Activated CD8-positive, alpha-beta memory T cell treated with anti-CD3 and anti-CD28 coated beads, Interleukin-2, amount 10 ng/mL, durations not matched to agents 7 days and 5 days (primary cell): ENCODE results near the gene MT1X. TPM values are rescaled to one million over a fixed set of nuclear protein-coding genes. Genes with fewer than 3 reads are reported as not detected.

Source experiments
- ATAC-seq: fragments of 150-1000 bp; cut with Tn5 transposase; one replicate; pipeline ENCODE4 v1.10.0; 2021; ENCODE audit warnings: moderate library complexity
- CTCF ChIA-PET: fragments of 350-600 bp; sonication (Branson Sonifier 250); formaldehyde crosslinking; loops from one replicate; lab custom pipeline; 2021; ENCODE audit warnings: antibody characterized with exemption; lab: Charles Lee
- DNase-seq: peaks from one replicate; pipeline ENCODE4 v3.0.0-alpha.2; 2020
- H3K27ac Mint-ChIP-seq: one replicate; pipeline ENCODE4 v1.8.0; 2021; ENCODE audit warnings: mild to moderate bottlenecking, mixed read lengths
- H3K27me3 Mint-ChIP-seq: one replicate; pipeline ENCODE4 v1.8.0; 2021; ENCODE audit warnings: mixed read lengths
- H3K36me3 Mint-ChIP-seq: one replicate; pipeline ENCODE4 v1.8.0; 2021; ENCODE audit warnings: mild to moderate bottlenecking, mixed read lengths
- H3K4me1 Mint-ChIP-seq: one replicate; pipeline ENCODE4 v1.8.0; 2021; ENCODE audit warnings: mixed read lengths
- H3K4me3 Mint-ChIP-seq: one replicate; pipeline ENCODE4 v1.8.0; 2021; ENCODE audit warnings: mild to moderate bottlenecking, moderate library complexity, mixed read lengths
- H3K9me3 Mint-ChIP-seq: one replicate; pipeline ENCODE4 v1.8.0; 2022; ENCODE audit warnings: low read depth, mixed read lengths
- total RNA-seq, 2 experiments: library from RNA; stranded (reverse); gene quantifications; one replicate each; pipeline ENCODE4 v1.2.3, GENCODE V29; 2021

The MT1X gene
- 10 to 100 TPM; 34.2 to 39.5 TPM for total RNA-seq

DNA sequence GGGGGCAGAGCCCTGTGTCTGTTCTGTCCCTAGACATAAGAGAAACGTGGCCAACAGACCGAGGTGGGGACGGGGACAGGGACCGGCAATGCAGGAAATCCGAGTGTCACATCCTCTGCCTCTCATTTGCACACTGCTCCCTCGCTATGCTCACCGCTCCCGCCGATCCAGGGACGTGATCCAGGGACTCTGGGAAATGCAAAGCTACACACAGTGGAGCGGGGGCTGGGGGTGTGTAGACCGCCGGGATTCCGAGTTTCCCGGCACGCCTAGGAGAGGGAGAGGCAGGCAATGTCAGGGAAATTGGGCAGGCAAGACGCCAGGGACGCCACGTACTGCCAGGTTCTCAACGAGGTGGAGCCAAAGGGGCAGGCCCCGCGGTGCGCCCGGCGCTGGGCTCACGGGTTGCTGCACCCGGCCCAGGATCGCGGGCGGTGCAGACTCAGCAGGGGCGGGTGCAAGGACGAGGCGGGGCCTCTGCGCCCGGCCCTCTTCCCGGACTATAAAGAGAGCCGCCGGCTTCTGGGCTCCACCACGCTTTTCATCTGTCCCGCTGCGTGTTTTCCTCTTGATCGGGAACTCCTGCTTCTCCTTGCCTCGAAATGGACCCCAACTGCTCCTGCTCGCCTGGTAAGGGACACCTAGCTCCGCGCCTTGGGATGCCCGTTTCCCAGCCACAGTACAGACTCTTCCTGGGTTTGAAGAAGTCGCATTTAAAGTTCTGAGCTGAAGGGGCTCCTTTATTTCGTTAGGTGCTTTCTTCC, at the start of gene MT1X:
Gene MT1X (plus strand): TSS at position 532 of the 764 bp plus-strand sequence. CDS start 71 bp downstream, at position 603.
- CTCF ChIA-PET: interaction anchor here (1.5 to 3.9 kb wide), 6 partner anchors 9 to 106 kb away, joined by 4 to 30 read pairs (median 5); partner anchors contain the start of gene MT1E
- peaks cover 25% of the 10 kb centered on the region for H3K4me1 Mint-ChIP-seq
- peak within 1 kb of the TSS; percentile 92 for H3K27ac Mint-ChIP-seq
- no peaks in the 10 kb centered on the region for H3K9me3 Mint-ChIP-seq
- DNase-seq (peak; percentile 94), ATAC-seq (peak; percentile 98)
- H3K27me3 Mint-ChIP-seq: no peaks in the 10 kb centered on the region
- H3K36me3 Mint-ChIP-seq: peaks cover 1% of the 10 kb centered on the region
- H3K4me3 Mint-ChIP-seq: peak within 1 kb of the TSS; percentile 89

DNA sequence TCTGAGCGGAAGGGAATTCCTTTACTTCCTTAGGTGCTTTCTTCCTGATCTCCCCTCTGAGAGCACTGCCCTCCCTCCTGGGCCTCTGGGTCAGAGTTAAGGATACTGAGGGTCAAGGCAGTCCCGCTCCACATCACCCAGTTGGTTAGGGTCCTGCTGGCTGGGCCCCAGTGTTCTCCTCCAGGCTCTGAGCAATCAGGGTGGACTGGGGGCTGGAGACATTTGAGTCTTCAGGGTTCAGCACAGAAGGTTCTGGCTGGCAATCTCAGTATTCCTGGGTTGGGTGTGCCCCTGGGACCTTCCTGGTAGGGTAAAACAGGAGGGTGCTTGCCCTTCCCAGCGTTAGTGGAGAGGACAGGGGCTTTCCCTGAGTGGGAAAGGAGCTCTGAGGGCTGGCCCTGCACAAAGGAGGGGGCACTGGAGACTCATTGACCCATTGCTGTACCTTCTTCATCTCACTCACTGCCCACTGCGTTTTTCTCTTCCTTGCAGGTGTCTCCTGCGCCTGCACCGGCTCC, 49.4 kb upstream of the MT1X start:
- H3K36me3 Mint-ChIP-seq: no peaks in the 10 kb centered on the region
- H3K9me3 Mint-ChIP-seq: no peaks in the 10 kb centered on the region
- ATAC-seq (no peak), DNase-seq (no peak)
- H3K27me3 Mint-ChIP-seq: peaks cover 79% of the 10 kb centered on the region
- CTCF ChIA-PET: interaction anchor here (1.6 to 1.9 kb wide), 2 partner anchors 9 to 11 kb away, joined by 3 to 7 read pairs; no protein-coding TSS in a partner anchor
- peak overlapping the region; percentile 12 for H3K4me3 Mint-ChIP-seq
- H3K4me1 Mint-ChIP-seq: peaks cover 38% of the 10 kb centered on the region
- H3K27ac Mint-ChIP-seq: no peak overlapping the region

DNA sequence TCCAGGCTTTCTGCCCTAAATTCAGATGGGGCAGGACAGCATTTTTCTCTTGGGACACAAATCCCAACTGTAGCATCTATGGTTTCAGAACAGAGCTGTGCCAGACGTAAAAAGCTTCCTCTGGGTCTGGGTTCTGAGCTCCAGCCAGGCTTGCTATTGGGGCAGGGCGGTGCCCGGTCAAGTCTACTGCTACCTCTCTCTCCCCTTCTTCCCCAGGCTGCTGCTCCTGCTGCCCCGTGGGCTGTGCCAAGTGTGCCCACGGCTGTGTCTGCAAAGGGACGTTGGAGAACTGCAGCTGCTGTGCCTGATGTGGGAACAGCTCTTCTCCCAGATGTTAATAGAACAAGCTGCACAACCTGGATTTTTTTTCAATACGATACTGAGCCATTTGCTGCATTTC, 48.7 kb upstream of the MT1X start:
- H3K9me3 Mint-ChIP-seq: no peaks in the 10 kb centered on the region
- H3K36me3 Mint-ChIP-seq: no peaks in the 10 kb centered on the region
- no peak for ATAC-seq
- CTCF ChIA-PET: interaction anchor here (1.9 kb wide), 1 partner anchor 10 kb away, joined by 7 read pairs; no protein-coding TSS in a partner anchor
- H3K4me3 Mint-ChIP-seq: no peak overlapping the region
- H3K27me3 Mint-ChIP-seq: peaks cover 85% of the 10 kb centered on the region
- H3K27ac Mint-ChIP-seq: no peak overlapping the region
- peaks cover 42% of the 10 kb centered on the region for H3K4me1 Mint-ChIP-seq
- DNase-seq: no peak

DNA sequence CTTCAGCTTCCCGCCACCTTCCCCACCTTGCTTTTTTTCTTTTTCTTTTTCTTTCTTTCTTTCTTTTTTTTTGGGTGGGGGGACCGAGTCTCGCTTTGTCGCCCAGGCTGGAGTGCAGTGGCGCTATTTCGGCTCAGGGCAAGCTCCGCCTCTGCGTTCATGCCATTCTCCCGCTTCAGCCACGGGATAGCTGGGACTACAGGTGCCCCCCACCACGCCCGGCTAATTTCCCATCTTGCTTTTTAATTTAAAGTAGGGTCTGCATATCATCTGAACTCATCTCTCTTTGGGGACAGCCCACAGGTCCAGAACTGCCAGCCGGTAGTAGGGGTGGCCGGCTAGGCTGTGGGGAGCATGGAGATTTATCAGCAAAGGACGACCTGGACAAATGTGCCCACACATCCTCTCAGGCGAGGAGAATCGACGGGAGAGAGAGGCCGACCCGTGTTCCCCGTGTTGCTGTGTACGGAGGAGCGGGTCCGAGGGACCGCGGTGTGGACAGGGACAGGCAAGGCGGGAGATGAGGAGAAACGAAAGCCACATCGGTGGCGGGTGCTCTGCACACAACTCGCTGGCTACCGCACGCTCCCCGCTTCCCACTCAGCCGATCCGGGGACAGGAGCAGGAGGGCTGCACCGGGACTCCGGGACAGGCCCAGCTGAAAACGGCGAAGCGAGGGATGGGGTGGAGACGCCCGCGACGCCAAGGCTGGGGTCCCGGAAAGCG, 47.4 kb upstream of the MT1X start:
- no peaks in the 10 kb centered on the region for H3K36me3 Mint-ChIP-seq
- ATAC-seq: peak; percentile 18
- H3K9me3 Mint-ChIP-seq: no peaks in the 10 kb centered on the region
- no peak for DNase-seq
- peak overlapping the region; percentile 45 for H3K4me3 Mint-ChIP-seq
- no peak overlapping the region for H3K27ac Mint-ChIP-seq
- CTCF ChIA-PET: interaction anchor here (1.2 to 1.9 kb wide), 2 partner anchors 9 to 67 kb away, joined by 6 to 7 read pairs; no protein-coding TSS in a partner anchor
- peaks cover 96% of the 10 kb centered on the region for H3K27me3 Mint-ChIP-seq
- H3K4me1 Mint-ChIP-seq: peaks cover 43% of the 10 kb centered on the region

DNA sequence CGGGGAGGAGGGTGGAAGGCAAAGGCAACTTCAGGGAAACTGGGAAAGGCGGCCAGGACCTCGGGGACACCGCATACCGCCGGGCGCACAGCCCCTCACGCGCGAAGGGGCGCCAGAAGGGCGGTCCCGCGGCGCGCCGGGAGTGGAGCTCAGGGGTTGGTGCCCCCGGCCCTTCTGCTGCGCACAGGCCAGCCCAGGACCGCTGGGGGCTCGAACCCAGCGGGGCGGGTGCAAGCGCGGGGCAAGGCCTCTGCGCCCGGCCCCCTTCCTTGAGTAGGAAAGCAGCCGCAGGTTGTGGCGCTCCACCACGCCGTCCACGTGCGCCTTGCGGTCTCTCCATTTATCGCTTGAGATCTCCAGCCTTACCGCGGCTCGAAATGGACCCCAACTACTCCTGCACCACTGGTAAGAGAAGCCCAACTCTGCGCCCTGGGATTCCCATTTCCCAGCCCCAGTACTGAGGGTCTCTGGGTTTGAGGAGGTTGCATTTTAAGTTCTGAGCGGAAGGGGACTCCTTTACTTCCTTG, 46.8 kb upstream of the MT1X start:
- peak; percentile 20 for ATAC-seq
- H3K4me3 Mint-ChIP-seq: peak overlapping the region; percentile 45
- H3K27ac Mint-ChIP-seq: peak overlapping the region; percentile 28
- H3K27me3 Mint-ChIP-seq: peaks cover 97% of the 10 kb centered on the region
- no peaks in the 10 kb centered on the region for H3K36me3 Mint-ChIP-seq
- peaks cover 37% of the 10 kb centered on the region for H3K4me1 Mint-ChIP-seq
- DNase-seq: no peak
- CTCF ChIA-PET: no interaction called here
- H3K9me3 Mint-ChIP-seq: no peaks in the 10 kb centered on the region

DNA sequence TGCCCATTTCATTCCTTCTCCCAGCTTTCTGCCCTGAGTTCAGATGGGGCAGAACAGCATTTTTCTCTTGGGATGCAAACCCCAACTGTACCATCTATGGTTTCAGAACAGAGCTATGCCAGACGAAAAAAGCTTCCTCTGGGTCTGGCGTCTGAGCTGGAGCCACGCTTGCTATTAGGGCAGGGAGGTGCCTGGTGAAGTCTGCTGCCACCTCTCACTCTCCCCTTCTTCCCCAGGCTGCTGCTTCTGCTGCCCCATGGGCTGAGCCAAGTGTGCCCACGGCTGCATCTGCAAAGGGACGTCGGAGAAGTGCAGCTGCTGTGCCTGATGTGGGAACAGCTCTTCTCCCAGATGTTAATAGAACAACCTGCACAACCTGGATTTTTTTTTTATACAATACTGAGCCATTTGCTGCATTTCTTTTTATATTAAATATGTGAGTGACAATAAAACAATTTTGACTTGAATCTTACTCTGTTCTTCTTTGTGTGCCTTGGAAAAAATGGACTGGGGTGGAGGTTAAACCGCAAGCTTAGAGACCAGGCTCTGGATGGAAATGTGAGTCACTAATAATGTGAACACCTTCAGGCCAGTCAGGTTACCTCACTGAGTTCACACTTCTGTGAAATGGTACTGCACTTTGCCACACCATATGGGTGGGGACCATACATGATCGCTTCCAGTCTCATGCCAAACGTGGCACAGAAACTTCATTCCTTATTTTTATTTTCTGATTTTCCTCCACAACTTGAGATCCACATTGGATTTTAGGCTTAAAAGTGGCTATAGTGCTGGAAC, 45.5 kb upstream of the MT1X start:
- ATAC-seq (no peak), DNase-seq (no peak)
- H3K9me3 Mint-ChIP-seq: no peaks in the 10 kb centered on the region
- peaks cover 94% of the 10 kb centered on the region for H3K27me3 Mint-ChIP-seq
- H3K4me1 Mint-ChIP-seq: peaks cover 32% of the 10 kb centered on the region
- H3K36me3 Mint-ChIP-seq: no peaks in the 10 kb centered on the region
- no peak overlapping the region for H3K4me3 Mint-ChIP-seq
- H3K27ac Mint-ChIP-seq: no peak overlapping the region
- CTCF ChIA-PET: interaction anchor here (1.0 to 1.5 kb wide), 2 partner anchors 11 to 36 kb away, joined by 3 to 4 read pairs; partner anchors contain the start of gene MT1E

DNA sequence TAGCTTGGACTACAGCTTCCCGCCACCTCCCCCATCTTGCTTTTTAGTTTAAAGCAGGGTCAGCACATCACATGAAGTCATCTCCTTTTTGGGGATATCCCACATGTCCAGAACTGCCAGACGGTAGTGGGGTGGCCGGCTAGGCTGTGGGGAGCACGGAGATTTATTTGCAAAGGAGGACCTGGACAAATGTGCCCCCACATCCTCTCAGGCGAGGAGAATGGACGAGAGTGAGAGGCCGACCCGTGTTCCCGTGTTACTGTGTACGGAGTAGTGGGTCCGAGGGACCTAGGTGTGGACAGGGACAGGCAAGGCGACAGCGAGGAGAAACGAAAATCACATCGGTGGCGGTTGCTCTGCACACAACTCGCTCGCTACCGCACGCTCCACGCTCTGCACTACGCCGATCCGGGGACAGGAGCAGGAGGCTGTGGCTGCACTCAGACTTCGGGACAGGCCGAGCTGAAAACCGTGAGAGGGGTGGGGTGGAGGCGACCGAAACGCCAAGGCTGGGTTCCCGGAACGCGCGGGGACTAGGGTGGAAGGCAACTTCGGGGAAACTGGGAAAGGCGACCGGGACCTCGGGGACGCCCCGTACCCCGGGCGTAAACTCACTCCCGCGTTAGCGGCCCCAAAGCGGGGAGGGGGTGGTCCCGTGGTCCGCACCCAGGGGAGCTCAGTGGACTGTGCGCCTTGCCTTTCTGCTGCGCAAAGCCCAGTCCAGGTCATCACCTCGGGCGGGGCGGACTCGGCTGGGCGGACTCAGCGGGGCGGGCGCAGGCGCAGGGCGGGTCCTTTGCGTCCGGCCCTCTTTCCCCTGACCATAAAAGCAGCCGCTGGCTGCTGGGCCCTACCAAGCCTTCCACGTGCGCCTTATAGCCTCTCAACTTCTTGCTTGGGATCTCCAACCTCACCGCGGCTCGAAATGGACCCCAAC, 44.2 kb upstream of the MT1X start, which contains the start of gene MT1A:
Gene MT1A (plus strand): TSS at position 853 of the 937 bp plus-strand sequence. CDS start 73 bp downstream, at position 926.
- ATAC-seq: peak; percentile 59
- Mint-ChIP-seq H3K27me3 (peaks cover 92% of the 10 kb centered on the region), H3K4me3 (peak within 1 kb of the TSS; percentile 63), H3K27ac (no peak within 1 kb of the TSS), H3K4me1 (peaks cover 37% of the 10 kb centered on the region), H3K9me3 (no peaks in the 10 kb centered on the region), H3K36me3 (no peaks in the 10 kb centered on the region)
- no peak for DNase-seq
- CTCF ChIA-PET: interaction anchor here (0.8 to 1.5 kb wide), 4 partner anchors 12 to 64 kb away, joined by 3 to 4 read pairs (median 3); partner anchors contain the start of gene MT1E

- no peaks in the 10 kb centered on the region for H3K9me3 Mint-ChIP-seq
- CTCF ChIA-PET: interaction anchor here (0.9 to 1.4 kb wide), 3 partner anchors 13 to 62 kb away, joined by 3 to 5 read pairs (median 3); partner anchors contain the start of gene MT1E
- peaks cover 44% of the 10 kb centered on the region for H3K4me1 Mint-ChIP-seq
- no peak overlapping the region for H3K27ac Mint-ChIP-seq
- H3K36me3 Mint-ChIP-seq: no peaks in the 10 kb centered on the region
- no peak for ATAC-seq
- no peak overlapping the region for H3K4me3 Mint-ChIP-seq
- no peak for DNase-seq
- peaks cover 84% of the 10 kb centered on the region for H3K27me3 Mint-ChIP-seq
These were observed 43.2 kb upstream of the MT1X start for GRCh38 chr16:56639045-56639444.

GRCh38 chr16:56640076-56640475, 42.2 kb upstream of the MT1X start:
- Mint-ChIP-seq H3K4me3 (no peak overlapping the region), H3K36me3 (no peaks in the 10 kb centered on the region), H3K27ac (no peak overlapping the region), H3K9me3 (no peaks in the 10 kb centered on the region), H3K4me1 (peaks cover 41% of the 10 kb centered on the region), H3K27me3 (peaks cover 77% of the 10 kb centered on the region)
- CTCF ChIA-PET: interaction anchor here (1.2 to 4.7 kb wide), 3 partner anchors 14 to 61 kb away, joined by 3 to 38 read pairs (median 4); partner anchors contain the start of gene MT1E
- DNase-seq (no peak), ATAC-seq (no peak)

DNA sequence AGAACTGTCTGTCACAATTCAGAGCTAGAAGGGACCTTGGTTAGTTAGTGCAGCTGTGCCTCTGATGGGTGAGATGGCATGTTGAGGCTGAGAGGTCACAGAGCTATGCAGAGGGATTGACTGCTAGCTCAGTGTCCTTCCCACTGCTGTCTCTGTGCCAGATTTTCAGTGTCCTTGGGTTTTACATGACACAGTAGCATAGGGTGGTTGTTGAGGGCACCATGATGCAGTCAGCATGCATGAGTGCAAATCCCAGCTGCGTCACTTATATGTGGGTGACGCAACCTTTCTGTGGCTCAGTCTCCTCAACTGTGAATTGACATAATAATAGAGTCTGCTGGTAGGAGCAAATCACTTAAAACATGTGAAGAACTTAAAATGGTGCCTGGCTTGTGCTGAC, 41.1 kb upstream of the MT1X start:
- ATAC-seq (no peak), DNase-seq (no peak)
- H3K4me3 Mint-ChIP-seq: no peak overlapping the region
- H3K27ac Mint-ChIP-seq: no peak overlapping the region
- CTCF ChIA-PET: interaction anchor here (0.6 to 4.7 kb wide), 6 partner anchors 11 to 107 kb away, joined by 3 to 38 read pairs (median 4); partner anchors contain the start of genes MT1E and MT1H
- peaks cover 72% of the 10 kb centered on the region for H3K27me3 Mint-ChIP-seq
- peaks cover 33% of the 10 kb centered on the region for H3K4me1 Mint-ChIP-seq
- H3K36me3 Mint-ChIP-seq: no peaks in the 10 kb centered on the region
- H3K9me3 Mint-ChIP-seq: no peaks in the 10 kb centered on the region

DNA sequence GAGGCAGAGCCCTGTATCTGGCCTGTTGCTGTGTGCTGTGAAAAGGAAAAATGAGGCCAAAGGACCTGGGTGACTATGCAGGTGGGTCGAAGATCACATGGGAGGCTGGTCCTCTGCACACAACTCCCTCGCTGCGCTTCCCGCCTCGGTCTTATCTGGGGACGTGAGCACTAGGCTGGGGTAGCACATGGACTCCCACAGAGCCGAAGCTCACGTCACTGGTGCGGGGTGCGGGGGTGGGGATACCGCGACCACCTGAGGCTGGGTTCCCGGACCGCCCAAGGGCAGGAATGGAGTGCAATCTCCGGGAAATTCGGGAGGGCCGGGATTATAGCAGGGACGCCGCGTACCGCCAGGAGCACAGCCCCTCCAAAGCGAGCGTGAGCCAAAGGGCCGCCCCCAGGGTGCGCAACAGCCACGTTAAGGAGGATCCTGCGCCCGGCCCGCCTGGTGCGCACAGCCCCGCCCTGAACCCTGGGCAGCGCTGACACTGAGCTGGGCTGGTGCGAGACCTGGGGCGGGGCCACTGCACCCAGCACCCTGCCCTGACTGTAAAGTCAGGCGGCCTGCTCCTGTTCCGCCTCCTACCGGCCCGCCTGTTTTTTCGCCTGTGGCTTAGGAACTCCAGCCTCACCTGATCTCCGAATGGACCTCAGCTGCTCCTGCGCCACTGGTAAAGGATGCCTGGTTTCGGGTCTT, 39.0 kb upstream of the MT1X start:
- ATAC-seq (peak; percentile 100), DNase-seq (peak; percentile 91)
- Mint-ChIP-seq H3K9me3 (no peaks in the 10 kb centered on the region), H3K36me3 (no peaks in the 10 kb centered on the region), H3K4me1 (peaks cover 23% of the 10 kb centered on the region), H3K27ac (peak overlapping the region; percentile 47), H3K27me3 (peaks cover 64% of the 10 kb centered on the region), H3K4me3 (peak overlapping the region; percentile 60)
- CTCF ChIA-PET: interaction anchor here (0.6 to 4.7 kb wide), 26 partner anchors 9 to 309 kb away, joined by 3 to 38 read pairs (median 4); partner anchors contain the start of genes BBS2, MT1E, MT1F and MT2A
